ENCODE measurements around the gene KCNIP4.

DNA sequence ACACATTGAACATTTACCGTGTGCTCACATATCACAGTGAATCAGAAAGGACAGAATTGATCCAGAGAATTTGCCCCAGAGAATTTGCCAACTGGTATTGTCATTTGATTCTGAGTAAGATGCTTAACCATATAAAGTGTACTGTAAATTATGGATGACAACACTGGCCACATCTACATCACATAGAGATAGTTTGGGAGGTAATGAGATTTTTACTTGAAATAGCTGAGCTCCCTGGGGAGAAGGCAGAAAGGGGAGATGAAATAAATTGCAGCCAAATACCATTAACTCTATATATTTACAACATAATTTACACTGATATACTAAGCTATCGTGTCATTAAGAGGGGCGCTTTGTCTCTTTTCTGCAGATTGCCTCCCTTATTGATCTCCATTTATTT is 564.0 kb downstream of the KCNIP4 start:
- TF ChIP-seq CTCF (IDR thresholded peaks at IDR 0.05; ENCODE audit: poor library complexity) (no peak), EZH2 (IDR thresholded peaks at IDR 0.05; ENCODE audit: borderline replicate concordance) (no peak)

Measured in hepatocyte (in vitro differentiated cells).